OCI-LY1 (cell line): ENCODE results near the gene C2CD3.

Experiments
- H2AFZ ChIP-seq: fragments of 200-600 bp; sonication (generic), shearing (Covaris generic); 2 replicates; pipeline ENCODE4 v1.6.0; 2014; ENCODE audit warnings: antibody characterized with exemption, mild to moderate bottlenecking, low read length
- H3F3A ChIP-seq: fragments of 200-600 bp; sonication (generic), shearing (Covaris generic); 2 replicates; pipeline ENCODE4 v1.6.0; 2014; ENCODE audit warnings: mild to moderate bottlenecking, antibody characterized with exemption, low read length, moderate library complexity; ENCODE audit not compliant: insufficient read depth
- H3K27ac ChIP-seq: fragments of 200-600 bp; sonication (generic); 2 replicates; pipeline ENCODE4 v1.5.1; 2014; ENCODE audit warnings: low read length, mixed run types, mild to moderate bottlenecking, low read depth; ENCODE audit not compliant: poor library complexity, severe bottlenecking
- H3K27me3 ChIP-seq: fragments of 200-600 bp; sonication (generic); 2 replicates; pipeline ENCODE4 v1.6.0; 2014; ENCODE audit warnings: antibody characterized with exemption, mild to moderate bottlenecking, low read length, moderate library complexity; ENCODE audit not compliant: insufficient read depth
- H3K36me3 ChIP-seq: fragments of 200-600 bp; sonication (generic); 2 replicates; pipeline ENCODE4 v1.6.1; 2014; ENCODE audit warnings: mild to moderate bottlenecking, antibody characterized with exemption, low read length, moderate library complexity, mixed read lengths; ENCODE audit not compliant: insufficient read depth
- H3K4me1 ChIP-seq: fragments of 200-600 bp; sonication (generic); 2 replicates; pipeline ENCODE4 v1.5.1; 2014; ENCODE audit warnings: mild to moderate bottlenecking, low read length, moderate library complexity; ENCODE audit not compliant: insufficient read depth, severe bottlenecking
- H3K4me2 ChIP-seq: fragments of 200-600 bp; sonication (generic), shearing (Covaris generic); 2 replicates; pipeline ENCODE4 v1.6.1; 2014; ENCODE audit warnings: low read length
- H3K4me3 ChIP-seq: fragments of 200-600 bp; sonication (generic); 2 replicates; pipeline ENCODE4 v1.5.1; 2014; ENCODE audit warnings: low read length, low read depth, mild to moderate bottlenecking, mixed read lengths; ENCODE audit not compliant: poor library complexity, severe bottlenecking
- H3K79me2 ChIP-seq: fragments of 200-600 bp; shearing (Covaris generic); 2 replicates; pipeline ENCODE4 v1.6.1; 2016; ENCODE audit warnings: mixed run types, low read length, mixed read lengths; ENCODE audit not compliant: insufficient read depth
- H3K9ac ChIP-seq: fragments of 200-600 bp; sonication (generic), shearing (Covaris generic); 2 replicates; pipeline ENCODE4 v1.6.1; 2014; ENCODE audit warnings: mild to moderate bottlenecking, low read length, mixed read lengths
- H3K9me2 ChIP-seq: fragments of 200-600 bp; sonication (generic), shearing (Covaris generic); 2 replicates; pipeline ENCODE4 v1.6.1; 2014; ENCODE audit warnings: low read depth, mild to moderate bottlenecking, low read length, mixed read lengths
- H3K9me3 ChIP-seq: fragments of 200-600 bp; shearing (Covaris generic); 2 replicates; pipeline ENCODE4 v1.6.1; 2014; ENCODE audit warnings: low read length, mixed read lengths
- H4K20me1 ChIP-seq: fragments of 200-600 bp; sonication (generic), shearing (Covaris generic); 2 replicates; pipeline ENCODE4 v1.6.0; 2016; ENCODE audit warnings: mild to moderate bottlenecking, low read length; ENCODE audit not compliant: insufficient read depth
- EZH2 ChIP-seq: fragments of 200-600 bp; sonication (generic), shearing (Covaris generic); IDR thresholded peaks from 2 replicates; pipeline ENCODE4 v1.8.0; 2017; ENCODE audit warnings: borderline replicate concordance, mixed run types, mild to moderate bottlenecking, antibody characterized with exemption, low read length, moderate library complexity, mixed read lengths
- TF ChIP-seq, protein P1 (sequence below): fragments of 200-600 bp; sonication (generic), shearing (Covaris generic); IDR thresholded peaks from 2 replicates; pipeline ENCODE4 v1.5.1; 2017; ENCODE audit warnings: mild to moderate bottlenecking, antibody characterized with exemption, low read length, moderate library complexity, mixed read lengths

The C2CD3 gene

DNA sequence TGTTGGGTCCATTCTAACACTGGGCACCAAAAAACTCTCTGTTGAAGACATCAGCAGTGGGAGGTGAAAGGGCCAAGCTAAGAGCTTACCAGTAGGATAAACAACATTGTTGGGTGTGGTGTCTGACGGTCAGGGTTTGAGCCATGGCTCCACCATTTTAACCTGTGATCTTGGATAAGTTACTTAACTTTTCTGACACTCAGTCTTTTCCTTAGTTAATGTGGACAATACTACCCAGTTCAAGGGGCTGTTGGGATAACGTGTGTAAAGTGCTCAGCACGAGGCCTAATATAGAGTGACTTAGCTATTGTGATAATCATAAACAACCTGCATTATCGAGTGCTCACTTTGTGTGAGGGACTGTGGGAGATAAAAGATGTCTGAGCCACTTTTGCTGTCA lies 168.0 kb downstream of the C2CD3 start:
- no peak overlapping the region for H3K4me3 ChIP-seq
- H3K36me3 ChIP-seq = no peaks in the 10 kb centered on the region
- no peak overlapping the region for H3K27ac ChIP-seq
- H2AFZ ChIP-seq = no peak overlapping the region
- H3K9ac ChIP-seq = no peak overlapping the region
- H3K27me3 ChIP-seq = no peaks in the 10 kb centered on the region
- no peaks in the 10 kb centered on the region for H4K20me1 ChIP-seq
- H3K9me2 ChIP-seq = no peaks in the 10 kb centered on the region
- TF ChIP-seq EZH2 = no peak
- TF ChIP-seq, protein P1, sequence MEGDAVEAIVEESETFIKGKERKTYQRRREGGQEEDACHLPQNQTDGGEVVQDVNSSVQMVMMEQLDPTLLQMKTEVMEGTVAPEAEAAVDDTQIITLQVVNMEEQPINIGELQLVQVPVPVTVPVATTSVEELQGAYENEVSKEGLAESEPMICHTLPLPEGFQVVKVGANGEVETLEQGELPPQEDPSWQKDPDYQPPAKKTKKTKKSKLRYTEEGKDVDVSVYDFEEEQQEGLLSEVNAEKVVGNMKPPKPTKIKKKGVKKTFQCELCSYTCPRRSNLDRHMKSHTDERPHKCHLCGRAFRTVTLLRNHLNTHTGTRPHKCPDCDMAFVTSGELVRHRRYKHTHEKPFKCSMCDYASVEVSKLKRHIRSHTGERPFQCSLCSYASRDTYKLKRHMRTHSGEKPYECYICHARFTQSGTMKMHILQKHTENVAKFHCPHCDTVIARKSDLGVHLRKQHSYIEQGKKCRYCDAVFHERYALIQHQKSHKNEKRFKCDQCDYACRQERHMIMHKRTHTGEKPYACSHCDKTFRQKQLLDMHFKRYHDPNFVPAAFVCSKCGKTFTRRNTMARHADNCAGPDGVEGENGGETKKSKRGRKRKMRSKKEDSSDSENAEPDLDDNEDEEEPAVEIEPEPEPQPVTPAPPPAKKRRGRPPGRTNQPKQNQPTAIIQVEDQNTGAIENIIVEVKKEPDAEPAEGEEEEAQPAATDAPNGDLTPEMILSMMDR = no peak
- no peaks in the 10 kb centered on the region for H3K79me2 ChIP-seq
- no peaks in the 10 kb centered on the region for H3K9me3 ChIP-seq
- no peak overlapping the region for H3K4me2 ChIP-seq
- peaks cover 34% of the 10 kb centered on the region for H3K4me1 ChIP-seq
- H3F3A ChIP-seq = 0 out of 2 replicates have a peak, but pooled peaks cover 2% of the 10 kb centered on the region

DNA sequence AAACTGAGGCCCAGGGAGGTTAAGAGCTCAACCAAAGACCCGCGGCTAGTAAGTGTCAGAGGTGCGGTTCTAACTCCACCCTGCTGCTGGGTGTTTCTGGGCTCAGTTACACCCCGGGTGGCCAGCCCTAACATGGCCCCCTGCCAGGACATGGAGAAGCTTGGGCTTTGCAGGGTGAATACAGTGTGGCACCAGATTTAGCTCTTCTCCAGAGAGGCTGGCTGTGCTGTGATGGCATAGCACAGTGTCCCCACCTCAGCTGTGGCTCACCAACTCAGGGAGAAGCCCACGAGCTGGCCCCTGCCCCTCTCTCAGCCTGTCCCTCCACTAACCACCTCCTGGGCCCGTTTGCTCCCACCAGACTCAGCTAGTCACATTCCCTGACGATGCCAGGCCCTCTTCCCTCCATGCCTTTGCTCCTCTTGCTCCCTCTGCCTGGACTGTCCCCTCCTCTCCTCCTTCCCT lies 168.9 kb downstream of the C2CD3 start:
- Histone ChIP-seq H4K20me1 (no peaks in the 10 kb centered on the region), H3K9me3 (no peaks in the 10 kb centered on the region), H3K36me3 (no peaks in the 10 kb centered on the region), H3K79me2 (no peaks in the 10 kb centered on the region), H3K4me1 (peaks cover 44% of the 10 kb centered on the region), H3K27me3 (no peaks in the 10 kb centered on the region), H3K9ac (no peak overlapping the region), H3F3A (0 out of 2 replicates have a peak, but pooled peaks cover 8% of the 10 kb centered on the region), H3K9me2 (no peaks in the 10 kb centered on the region), H2AFZ (no peak overlapping the region), H3K4me3 (no peak overlapping the region), H3K4me2 (no peak overlapping the region), H3K27ac (no peak overlapping the region)
- TF ChIP-seq, protein P1 = no peak
- TF ChIP-seq EZH2 = no peak

DNA sequence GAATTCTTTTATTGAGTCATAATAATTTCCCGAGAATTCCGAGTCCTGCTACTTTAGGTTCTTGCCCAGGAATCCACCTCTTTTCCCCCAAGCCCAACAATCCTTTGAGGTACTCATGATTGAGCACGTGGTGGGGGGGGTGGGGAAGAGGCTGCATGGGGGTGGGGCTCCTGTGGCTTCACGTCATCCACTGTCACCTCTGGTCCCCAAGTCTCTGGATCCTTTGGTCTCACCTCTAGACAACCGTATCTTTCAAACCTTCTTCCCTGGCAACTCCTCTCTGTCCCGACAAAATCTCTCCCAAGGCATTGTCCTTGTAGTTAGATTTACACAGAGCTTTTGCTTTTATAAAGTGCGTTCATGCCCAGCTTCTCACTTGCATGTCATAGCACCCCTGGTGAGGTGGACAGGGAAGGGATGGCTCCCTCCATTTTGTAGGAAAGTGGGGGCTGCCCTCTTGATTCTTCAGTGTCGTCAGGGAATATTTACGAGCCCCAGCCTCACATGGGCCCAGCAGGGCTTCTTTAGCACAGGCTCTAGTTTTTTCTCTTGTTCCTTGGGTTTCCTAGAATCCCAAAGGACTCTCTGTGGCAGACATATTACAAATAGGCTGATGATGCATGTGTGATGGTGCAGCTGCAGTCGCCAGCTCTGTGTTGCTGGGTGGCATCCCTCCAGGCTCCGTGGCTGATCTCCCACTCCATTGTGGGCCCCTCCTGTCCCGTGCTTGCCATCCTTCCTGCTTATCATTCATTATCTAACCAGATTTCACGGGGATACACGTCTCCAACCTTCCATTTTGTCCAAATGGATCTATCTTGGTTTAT lies 170.3 kb downstream of the C2CD3 start:
- Histone ChIP-seq H3K27me3 (no peaks in the 10 kb centered on the region), H3K27ac (peak overlapping the region; percentile 98), H3K4me3 (no peak overlapping the region), H3K9me2 (no peaks in the 10 kb centered on the region), H4K20me1 (no peaks in the 10 kb centered on the region), H3K79me2 (no peaks in the 10 kb centered on the region), H3K4me1 (peaks cover 53% of the 10 kb centered on the region), H3K9me3 (no peaks in the 10 kb centered on the region), H3K4me2 (no peak overlapping the region), H3K9ac (no peak overlapping the region), H2AFZ (no peak overlapping the region), H3F3A (0 out of 2 replicates have a peak, but pooled peaks cover 11% of the 10 kb centered on the region), H3K36me3 (no peaks in the 10 kb centered on the region)
- TF ChIP-seq, protein P1 = no peak
